HG03558 (cell line): ENCODE results near the gene GRIA3.

ENCODE experiments used
- ATAC-seq: cut with Tn5 transposase; IDR thresholded peaks from one replicate; pipeline ENCODE4 v1.9.1; 2021; ENCODE audit warnings: moderate number of reproducible peaks; ENCODE audit not compliant: unreplicated experiment; ENCODE audit errors: extremely low read depth

GRIA3 gene

DNA sequence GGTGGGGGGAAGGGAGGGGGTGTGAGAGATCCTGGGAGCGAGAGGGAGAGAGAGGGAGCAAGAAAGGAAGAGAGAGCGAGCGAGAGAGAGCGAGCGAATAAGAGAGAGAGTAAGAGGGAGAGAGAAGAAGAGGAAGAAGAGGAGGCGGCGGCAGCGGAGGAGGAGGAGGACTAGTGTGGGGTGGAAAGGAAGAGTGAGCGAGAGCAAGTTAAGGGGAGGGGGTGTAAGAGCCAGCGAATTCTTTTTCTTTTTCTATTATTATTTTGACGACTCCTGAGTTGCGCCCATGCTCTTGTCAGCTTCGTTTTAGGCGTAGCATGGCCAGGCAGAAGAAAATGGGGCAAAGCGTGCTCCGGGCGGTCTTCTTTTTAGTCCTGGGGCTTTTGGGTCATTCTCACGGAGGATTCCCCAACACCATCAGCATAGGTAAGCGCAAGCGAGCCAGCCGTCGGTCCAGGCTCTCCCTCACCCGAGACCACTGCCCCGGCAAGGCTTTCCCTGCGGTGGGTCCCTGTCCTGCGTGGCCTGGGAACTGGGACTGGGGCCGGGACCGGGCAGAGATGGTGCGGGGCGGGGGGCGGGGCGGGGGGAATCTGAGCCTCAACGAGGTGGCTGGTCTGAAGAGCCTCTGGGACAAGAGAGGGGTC, at the start of gene GRIA3:
GRIA3 (plus strand) TSS at position 60 of the 647 bp plus-strand sequence; CDS start at position 318, 258 bp downstream.
- no peak for ATAC-seq

DNA sequence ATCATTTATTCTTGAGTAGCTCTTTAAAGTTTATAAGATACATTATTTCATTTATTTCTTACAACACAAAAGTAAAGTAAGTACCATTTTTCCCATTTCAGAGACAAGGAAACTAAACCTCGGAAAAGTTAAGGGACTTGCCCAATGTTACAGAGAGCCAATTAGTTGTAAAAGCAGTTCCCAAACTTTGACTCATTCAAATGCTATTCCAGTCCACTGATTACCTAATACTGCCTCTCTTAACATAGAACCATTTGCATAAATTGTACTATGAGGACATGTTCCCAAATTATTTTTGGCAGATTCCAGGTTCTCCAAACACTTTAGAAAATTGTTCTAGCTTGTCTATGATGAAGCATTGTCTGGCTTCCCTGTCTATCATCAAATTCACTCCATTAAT, 45.6 kb upstream of the GRIA3 start:
- no peak for ATAC-seq

DNA sequence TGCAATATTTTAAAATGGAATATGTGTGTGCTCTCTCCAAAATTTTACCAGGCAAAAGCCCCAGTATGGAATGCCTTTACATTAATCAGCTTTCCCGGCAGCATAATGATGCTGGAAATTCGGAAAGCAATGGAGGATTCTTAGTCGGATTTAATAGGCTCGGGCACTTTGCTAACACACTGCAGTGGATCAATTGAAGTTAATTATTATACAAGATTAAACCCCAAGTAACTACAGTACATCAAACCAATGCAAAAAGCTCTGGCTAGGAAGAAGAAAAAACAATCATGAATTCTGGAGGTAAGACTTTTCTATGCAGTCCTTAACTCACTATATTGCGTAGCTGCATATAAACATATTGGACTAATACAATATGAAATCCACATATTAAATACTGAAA, 43.6 kb upstream of the GRIA3 start:
- ATAC-seq = no peak

DNA sequence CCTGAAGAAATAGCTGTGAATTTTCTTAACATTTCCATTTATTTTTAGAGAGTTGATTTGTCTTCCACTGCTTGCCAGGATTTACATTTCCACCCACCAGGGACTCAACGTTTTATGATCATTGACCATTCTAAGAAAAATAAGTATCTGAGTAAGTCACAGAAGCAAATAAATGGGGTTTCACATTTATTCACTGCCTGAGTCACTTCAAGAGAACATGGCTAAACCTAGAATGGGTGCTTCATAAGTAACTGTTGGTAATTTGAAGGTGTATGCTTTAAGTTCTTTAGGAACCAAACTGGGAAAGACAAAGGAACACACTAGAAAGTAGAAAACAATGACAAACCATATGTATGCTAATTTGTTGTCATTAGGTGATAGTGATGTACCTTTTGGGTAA, 43.2 kb upstream of the GRIA3 start:
- ATAC-seq = no peak

DNA sequence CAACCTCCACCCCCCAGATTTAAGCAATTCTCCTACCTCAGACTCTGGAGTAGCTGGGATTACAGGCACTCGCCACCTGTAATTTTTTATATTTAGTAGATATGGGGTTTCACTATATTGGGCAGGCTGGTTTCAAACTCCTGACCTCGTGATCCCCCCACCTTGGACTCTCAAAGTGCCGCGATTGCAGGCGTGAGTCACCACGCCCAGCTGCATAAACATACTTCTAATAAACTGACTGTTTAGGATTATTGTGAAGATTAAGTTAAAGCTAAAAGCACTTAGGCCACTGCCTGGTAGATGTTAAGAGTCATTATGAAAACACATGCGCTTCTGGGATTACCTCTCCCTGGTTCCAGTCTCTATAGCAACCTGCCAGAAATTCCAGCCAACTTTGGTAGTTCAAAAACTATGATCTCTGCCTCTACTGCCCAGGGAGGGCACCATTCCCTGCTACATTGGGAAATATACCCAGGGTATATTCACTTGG, 30.2 kb upstream of the GRIA3 start:
- no peak for ATAC-seq

DNA sequence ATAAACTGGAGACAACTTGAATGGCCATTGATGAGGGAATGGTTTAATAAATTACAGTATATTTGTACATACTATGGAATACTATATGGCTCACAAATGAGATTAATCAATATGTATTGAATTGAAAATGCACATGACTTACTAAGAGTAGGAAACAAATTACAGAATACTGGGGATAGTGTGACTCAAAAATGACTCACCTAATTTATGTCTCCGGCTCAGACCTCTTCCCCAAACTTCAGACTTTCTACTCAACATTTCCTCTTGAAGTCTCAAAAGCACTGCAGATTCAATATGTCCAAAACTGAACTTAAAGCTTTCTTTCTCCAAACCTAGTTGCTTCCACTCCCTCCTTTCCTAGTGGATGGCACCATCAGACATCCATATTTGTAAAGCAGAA, 28.8 kb upstream of the GRIA3 start:
- ATAC-seq = no peak

DNA sequence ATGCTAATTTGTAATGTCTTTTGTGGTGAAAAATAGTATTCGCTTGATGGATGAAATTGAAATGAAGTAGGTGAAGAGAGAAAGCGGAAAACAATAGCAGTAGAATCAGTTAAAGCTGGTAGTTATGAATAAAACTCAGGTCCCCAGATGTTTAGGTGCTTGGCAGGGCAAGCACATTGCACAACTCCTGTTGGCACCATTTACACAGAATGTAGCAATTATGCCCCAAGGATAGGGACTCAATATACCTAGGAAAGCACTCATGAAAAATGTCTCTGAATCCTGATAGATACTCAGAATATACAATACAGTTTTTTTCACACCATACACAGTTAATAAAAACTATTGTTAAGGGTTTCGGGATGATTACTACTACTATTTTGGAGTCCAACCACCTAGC, 26.5 kb upstream of the GRIA3 start:
- ATAC-seq = no peak

DNA sequence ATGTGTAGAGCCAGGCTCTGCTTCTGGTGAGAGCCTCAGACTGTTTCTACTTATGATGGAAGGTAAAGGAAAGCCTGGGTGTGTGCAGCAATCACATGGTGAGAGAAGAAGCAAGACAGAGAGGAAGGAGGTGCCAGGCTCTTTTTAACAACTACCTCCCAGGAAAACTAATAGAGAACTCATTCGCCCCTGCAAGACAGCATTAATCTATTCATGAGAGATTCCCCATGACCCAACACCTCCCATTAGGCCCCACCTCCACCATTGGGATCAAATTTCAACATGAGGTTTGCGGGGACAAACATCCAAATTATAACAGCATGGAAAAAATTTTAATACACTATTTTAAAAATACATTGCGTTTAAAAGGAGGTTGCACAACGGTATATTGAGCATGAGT, 24.7 kb upstream of the GRIA3 start:
- no peak for ATAC-seq

DNA sequence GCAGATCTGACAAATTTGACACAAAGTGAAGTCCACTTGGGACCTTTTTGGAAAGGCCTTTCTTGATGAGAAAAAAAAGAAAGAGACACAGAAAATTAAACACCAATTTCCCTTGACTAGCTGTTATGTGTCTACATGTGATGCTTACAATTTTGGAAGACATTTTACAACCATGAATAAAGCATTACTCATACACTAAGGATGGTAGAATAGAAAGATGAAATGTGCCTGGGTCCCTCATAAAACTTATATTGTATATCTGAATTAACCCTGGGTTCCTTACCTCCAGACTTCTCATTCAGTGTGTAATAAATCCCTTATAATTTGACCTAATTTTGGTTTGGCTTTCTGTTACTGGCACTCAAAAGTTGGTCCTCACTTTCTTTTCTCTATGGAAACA, 16.5 kb upstream of the GRIA3 start:
- no peak for ATAC-seq

DNA sequence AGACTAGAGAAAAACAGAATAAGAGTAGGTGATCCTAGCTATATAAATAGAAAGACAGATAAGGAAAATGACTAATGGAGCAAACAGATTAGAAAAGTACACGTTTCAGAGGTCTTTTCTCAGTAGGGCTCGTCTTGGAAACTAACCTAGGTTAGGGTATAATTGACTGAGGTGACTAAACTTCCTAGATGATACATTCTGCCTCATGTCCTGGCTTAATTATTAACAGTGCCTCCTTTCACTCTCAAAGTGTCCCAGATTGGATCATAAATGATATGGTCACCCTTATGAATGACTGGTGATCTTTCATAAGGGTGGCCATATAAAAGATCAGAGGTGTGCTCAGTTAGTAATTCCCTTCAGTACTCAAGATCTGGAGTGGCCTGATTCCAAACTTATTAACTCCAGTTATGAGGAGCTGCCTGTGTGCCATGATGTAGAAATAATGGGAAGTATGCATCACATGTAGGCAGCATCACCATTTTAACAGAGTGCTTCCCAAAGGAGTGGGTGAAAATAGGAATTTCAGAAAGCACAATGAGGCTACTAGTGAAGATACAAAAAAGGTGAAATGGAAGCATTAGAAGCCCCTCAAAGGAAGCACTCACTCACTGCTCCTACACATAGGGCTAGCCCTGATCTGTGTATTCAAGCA, 14.7 kb upstream of the GRIA3 start:
- ATAC-seq = no peak

DNA sequence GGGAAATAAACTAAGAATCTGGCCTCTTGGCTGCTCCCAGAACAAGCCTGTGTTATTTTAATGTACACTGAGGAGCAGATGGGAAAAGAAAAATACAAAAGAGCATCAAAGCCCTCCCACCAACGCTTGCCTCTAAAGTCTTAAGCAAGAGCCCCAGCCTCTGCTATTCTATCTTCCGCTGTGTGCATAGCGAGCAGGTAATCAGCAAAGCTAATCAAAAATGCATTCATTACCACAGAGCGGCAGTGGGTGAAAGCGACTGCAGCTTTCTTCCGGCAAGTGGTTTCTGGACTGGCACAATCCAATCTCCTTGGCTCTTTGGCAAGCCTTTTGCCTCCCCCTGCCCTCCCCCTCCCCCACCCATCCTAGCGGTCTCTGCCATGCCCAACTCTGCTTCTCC, 13.5 kb upstream of the GRIA3 start:
- no peak for ATAC-seq

DNA sequence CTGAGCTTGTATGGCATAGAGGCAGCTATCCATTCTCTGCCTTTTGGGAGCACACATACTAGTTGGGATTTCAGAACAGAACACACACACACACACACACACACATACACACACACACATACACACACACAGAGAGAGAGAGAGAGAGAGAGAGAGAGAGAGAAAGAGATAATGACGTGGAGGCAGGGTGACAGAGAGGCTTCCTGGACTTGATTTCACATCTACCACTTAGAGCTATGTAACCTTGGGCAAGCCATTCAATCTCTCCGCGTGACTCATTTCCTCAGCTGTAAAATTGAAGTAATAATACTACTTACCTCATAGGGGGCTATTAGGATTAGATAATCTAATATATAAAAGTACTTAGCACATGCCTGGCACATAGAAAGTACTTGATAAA, 12.3 kb upstream of the GRIA3 start:
- no peak for ATAC-seq

DNA sequence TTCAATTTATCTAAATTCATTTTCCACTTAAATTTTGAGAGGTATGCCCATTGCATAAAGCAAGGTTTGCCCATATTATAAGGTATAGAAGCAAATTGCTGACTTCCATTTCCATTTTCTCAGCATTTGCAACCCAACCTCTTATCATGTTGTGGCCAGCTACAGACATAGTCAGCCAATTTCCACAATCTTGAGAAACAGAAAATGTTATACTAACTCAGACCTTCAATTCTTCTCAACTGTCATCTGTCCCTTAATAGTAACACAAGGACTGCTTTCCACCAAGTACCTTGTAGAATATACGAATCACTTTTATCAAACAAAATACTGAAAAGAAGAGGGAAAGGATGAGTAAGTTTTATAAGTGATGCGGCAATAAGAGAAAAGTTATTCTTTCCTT, 11.2 kb upstream of the GRIA3 start:
- ATAC-seq = no peak

DNA sequence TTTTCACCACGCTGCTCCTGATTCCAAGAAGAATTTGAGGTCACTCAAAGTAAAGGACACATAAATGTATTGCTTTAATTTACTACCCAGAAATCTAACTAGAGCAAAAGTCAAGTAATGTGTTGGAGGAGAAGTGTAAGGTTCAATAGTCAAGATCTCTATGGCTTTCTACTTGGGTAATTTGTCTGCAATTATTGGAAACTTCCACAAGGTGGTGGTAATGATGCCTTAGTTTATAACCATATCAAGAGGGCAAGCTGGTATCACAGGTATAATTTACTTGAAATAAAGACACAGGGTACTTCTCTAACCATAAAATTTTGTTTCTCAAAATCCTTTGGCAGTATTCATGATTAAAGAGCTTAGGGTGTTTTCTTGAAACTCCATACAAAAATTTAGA, 10.2 kb upstream of the GRIA3 start:
- peak; percentile 53 for ATAC-seq

DNA sequence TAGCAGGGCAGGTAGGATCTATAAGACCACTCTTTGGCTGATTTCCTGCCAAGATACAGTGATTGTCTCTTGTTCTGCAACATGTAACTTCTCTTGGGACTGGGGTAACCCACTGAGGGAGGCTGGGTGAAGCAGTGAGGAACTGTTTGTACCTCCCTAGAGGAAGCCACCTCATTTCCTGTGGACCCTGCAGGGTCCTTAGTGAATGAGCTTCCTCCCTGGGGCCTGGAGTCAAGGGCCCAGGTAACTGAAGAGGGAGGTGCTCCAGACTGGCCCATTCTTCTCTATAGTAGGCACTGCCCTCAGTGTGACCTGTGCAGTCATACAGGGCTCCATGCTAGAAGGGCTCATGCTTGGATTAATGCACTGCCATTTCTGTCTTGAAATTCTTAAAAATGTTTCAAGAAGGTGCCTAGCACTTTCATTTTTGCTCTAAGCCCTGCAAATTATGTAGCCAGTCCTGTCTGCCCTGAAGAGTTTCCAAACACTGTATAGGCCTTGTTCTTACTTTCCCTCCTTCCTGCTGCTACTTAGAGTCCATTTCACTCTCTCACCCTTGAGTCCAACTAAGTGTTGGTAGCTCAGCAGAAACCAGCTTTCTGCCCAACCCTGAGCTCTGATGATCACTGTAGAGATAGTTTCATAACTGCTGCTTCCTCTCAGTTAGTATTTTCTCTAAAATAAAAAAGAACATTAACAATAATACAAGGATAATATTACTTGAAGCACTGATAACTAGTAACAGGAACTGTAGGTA, 8.5 kb upstream of the GRIA3 start:
- no peak for ATAC-seq

DNA sequence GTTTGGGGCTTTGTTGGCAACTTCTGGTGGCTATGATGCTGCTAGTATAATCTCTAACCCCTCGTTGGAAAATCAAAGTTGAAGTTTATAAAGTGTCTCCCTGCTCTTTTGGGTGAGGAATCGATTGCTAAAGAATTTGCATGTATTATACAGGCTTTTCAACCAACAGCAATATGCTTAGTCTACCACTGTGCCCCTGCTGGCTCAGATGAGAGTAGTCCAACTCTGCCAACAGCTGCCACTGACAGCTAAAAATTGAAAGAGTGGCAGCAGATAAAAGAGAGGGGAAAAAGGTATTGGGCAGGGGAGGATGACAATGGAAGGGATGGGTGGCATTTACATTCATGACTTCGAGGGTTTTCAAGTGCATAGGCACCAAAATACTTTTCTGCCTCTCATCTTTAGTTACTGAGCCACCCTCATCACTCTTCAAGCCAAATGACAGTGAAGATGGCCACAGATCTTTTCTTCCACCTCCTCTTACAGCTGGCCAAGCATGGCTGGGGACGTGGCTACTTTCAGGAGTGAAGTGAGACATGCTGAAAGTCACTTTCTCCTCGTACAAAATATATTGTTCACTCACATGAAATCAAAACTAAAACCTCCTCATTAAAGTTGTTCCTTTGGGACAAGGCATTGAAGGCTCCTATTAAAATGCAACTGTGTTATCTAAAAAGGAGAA, 2.7 kb upstream of the GRIA3 start:
- no peak for ATAC-seq

DNA sequence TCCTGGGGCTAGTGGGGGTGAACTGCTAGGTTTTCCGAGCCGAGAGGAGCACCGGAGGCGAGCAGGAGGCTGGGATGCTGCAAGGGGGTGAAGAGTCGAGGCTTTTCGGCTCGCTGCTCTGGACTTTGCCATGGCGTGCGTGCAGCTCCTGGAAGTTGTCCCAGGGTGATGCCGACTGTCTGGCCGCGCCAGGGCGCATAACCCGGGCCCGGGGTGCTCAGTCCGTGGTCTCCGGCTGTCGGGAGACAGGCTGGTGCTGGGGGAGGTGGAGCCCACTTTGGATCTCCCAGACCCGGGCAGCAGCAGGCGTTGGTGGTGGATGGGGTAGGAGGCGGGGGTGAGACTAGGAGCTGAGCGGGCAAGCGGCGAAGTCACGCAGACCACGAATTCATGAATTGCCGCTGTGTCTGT, 793 bp downstream of the GRIA3 start:
- no peak for ATAC-seq

DNA sequence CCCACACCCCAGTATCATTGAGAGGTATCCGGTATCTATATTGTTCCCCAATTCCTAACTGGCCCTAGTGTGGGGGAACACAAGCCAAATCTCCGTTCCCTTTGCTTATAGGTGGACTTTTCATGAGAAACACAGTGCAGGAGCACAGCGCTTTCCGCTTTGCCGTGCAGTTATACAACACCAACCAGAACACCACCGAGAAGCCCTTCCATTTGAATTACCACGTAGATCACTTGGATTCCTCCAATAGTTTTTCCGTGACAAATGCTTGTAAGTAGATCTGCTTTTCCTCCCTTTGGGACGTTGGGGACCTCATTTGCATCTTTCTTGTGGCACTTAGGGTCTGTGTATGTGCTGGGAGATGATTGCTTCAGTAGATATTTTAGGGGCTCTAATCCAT, 1.6 kb downstream of the GRIA3 start:
- no peak for ATAC-seq

DNA sequence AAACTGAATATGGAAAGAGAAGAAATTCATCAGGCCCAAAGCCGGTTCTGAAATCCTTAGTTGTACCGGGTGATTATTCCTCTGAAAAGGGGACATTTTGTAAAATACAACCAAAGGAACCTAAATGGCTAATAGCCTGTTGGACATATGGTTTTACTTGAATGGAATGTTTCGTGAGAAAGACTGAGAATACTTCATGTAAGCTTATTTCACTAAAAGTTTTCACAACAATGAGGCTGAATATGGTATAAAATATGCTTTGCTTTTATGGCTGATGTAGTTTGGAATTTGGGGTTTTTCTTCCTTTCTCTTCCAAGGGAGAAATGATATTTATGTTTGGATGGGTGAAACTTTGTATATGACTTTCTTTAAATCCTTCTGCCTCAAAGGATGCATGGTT, 2.7 kb downstream of the GRIA3 start:
- ATAC-seq = no peak

DNA sequence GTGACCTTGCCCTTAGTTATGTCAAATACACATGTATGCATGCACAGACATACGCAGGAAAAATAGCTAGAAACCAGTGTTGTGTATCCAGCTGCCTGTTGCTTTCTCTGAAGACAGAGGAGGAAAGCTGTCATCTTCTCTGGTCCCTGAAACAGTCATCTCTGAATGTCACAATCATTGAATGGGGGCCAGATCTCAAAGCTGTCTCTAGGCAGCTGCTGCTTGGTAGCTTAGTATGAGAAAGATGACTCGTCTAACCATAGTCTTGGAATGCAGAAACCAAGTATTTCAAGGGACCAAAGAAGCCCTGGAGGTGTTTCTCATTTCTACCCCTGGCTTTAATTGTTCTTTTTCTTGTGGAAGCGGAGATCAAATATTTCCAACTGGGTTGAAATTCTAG, 4.0 kb downstream of the GRIA3 start:
- no peak for ATAC-seq

DNA sequence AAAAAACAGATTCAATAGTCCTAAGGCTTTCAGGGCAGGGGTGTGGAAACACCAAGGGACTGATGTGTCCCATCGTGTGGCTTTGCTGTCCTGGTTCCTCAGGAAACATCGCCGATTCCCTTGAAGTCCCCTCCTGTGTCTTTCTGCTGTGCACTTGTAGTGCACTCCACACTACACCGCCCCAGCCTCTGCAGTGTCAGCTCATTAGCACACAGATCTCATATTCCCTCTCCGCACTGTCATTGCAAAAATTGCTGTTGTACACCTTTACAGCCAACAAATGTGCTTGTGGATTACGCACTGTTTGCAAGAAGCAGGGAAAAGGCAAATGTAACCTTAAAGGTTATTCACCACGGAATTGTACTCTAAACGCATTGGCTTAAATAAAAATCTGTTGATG, 5.3 kb downstream of the GRIA3 start:
- ATAC-seq = no peak
